CD14-positive monocyte (primary cell): ENCODE measurements around the gene CDC34. TPM values are rescaled to one million over a fixed set of nuclear protein-coding genes. Genes with fewer than 3 reads are reported as not detected.

Source experiments
- DNase-seq, 3 donors: peaks; one replicate each; pipeline ENCODE4 v3.0.0-alpha.2; 2011 to 2022
- H2AFZ ChIP-seq: 2 replicates; pipeline ENCODE4 v1.6.0; 2012; ENCODE audit warnings: mild to moderate bottlenecking, low read depth, low read length, inconsistent platforms; ENCODE audit not compliant: insufficient read depth, poor library complexity, severe bottlenecking
- H3K27ac ChIP-seq, 2 donors: 1 replicate in 1 of 2; 2 replicates in 1 of 2; pipeline ENCODE4 v1.5.1; 2012 to 2013; ENCODE audit warnings: low read length in 2 of 2, control low read depth in 1 of 2, inconsistent platforms in 1 of 2, low read depth in 1 of 2, mild to moderate bottlenecking in 1 of 2
- H3K27me3 ChIP-seq, 2 donors: one replicate each; pipeline versions ENCODE4 v1.6.0 to v1.6.1; 2011 to 2013; ENCODE audit warnings: low read length in 2 of 2; ENCODE audit not compliant: control insufficient read depth in 2 of 2, insufficient read depth in 2 of 2
- H3K36me3 ChIP-seq, 2 donors: replicated peaks in 1 of 2; 1 replicate in 1 of 2; 2 replicates in 1 of 2; pipeline versions ENCODE4 v1.5.1 to v1.6.1; 2012 to 2013; ENCODE audit warnings: low read length in 2 of 2, control low read depth in 1 of 2, inconsistent platforms in 1 of 2, mild to moderate bottlenecking in 1 of 2; ENCODE audit not compliant: insufficient read depth in 2 of 2, control insufficient read depth in 1 of 2
- H3K4me1 ChIP-seq, 2 donors: 1 replicate in 1 of 2; 2 replicates in 1 of 2; pipeline versions ENCODE4 v1.5.1 to v1.6.1; 2012 to 2013; ENCODE audit warnings: low read length in 2 of 2, control low read depth in 1 of 2, inconsistent platforms in 1 of 2, mild to moderate bottlenecking in 1 of 2, moderate library complexity in 1 of 2; ENCODE audit not compliant: insufficient read depth in 2 of 2, control insufficient read depth in 1 of 2
- H3K4me2 ChIP-seq: replicated peaks from 2 replicates; pipeline ENCODE3; 2012; ENCODE audit warnings: low read length, moderate library complexity, mild to moderate bottlenecking; ENCODE audit not compliant: poor library complexity, severe bottlenecking; ENCODE audit errors: extremely low read depth
- H3K4me3 ChIP-seq, 3 experiments: fragments of 200-600 bp in 1 of 3; sonication (generic) in 1 of 3; replicated peaks in 1 of 3; 1 replicate in 2 of 3; 2 replicates in 1 of 3; pipeline ENCODE4 v1.5.1; 2011 to 2013; ENCODE audit warnings: low read length in 3 of 3, mild to moderate bottlenecking in 3 of 3, control low read depth in 2 of 3, low read depth in 2 of 3, inconsistent platforms in 1 of 3, moderate library complexity in 1 of 3
- H3K79me2 ChIP-seq: 2 replicates; pipeline ENCODE4 v1.6.0; 2012; ENCODE audit warnings: mild to moderate bottlenecking, control low read depth, inconsistent platforms, low read length, moderate library complexity; ENCODE audit not compliant: insufficient read depth
- H3K9ac ChIP-seq: 2 replicates; pipeline ENCODE4 v1.6.0; 2017; ENCODE audit warnings: low read length, mild to moderate bottlenecking; ENCODE audit not compliant: insufficient read depth, poor library complexity, severe bottlenecking
- H3K9me3 ChIP-seq, 2 donors: replicated peaks in 1 of 2; 1 replicate in 1 of 2; 2 replicates in 1 of 2; pipeline versions ENCODE4 v1.5.1 to v1.6.1; 2012 to 2013; ENCODE audit warnings: low read length in 2 of 2, control low read depth in 1 of 2; ENCODE audit not compliant: control insufficient read depth in 1 of 2, insufficient read depth in 1 of 2
- H4K20me1 ChIP-seq: 2 replicates; pipeline ENCODE4 v1.6.0; 2012; ENCODE audit warnings: mild to moderate bottlenecking, low read length, control low read depth, moderate library complexity; ENCODE audit not compliant: insufficient read depth
- H3K27ac Mint-ChIP-seq, 7 donors: one replicate each; pipeline ENCODE4 v1.8.0; 2020; ENCODE audit warnings: mild to moderate bottlenecking in 7 of 7, mixed read lengths in 7 of 7, moderate library complexity in 6 of 7, inconsistent platforms in 2 of 7
- H3K27me3 Mint-ChIP-seq, 3 donors: one replicate each; pipeline ENCODE4 v1.8.0; 2021 to 2022; ENCODE audit warnings: low read depth in 3 of 3, mild to moderate bottlenecking in 3 of 3, mixed read lengths in 3 of 3, moderate library complexity in 3 of 3, inconsistent platforms in 1 of 3
- H3K36me3 Mint-ChIP-seq, 2 donors: one replicate each; pipeline ENCODE4 v1.8.0; 2020; ENCODE audit warnings: mixed read lengths in 2 of 2, inconsistent platforms in 1 of 2, mild to moderate bottlenecking in 1 of 2
- H3K4me1 Mint-ChIP-seq: one replicate; pipeline ENCODE4 v1.8.0; 2020; ENCODE audit warnings: mild to moderate bottlenecking, mixed read lengths
- H3K4me3 Mint-ChIP-seq, 2 donors: one replicate each; pipeline ENCODE4 v1.8.0; 2020; ENCODE audit warnings: mild to moderate bottlenecking in 2 of 2, mixed read lengths in 2 of 2, moderate library complexity in 1 of 2
- H3K9me3 Mint-ChIP-seq, 7 donors: one replicate each; pipeline ENCODE4 v1.8.0; 2020 to 2022; ENCODE audit warnings: mixed read lengths in 7 of 7, mild to moderate bottlenecking in 6 of 7, moderate library complexity in 6 of 7, inconsistent platforms in 2 of 7
- CTCF ChIP-seq: fragments of 200-600 bp; IDR thresholded peaks from one replicate; pipeline ENCODE4 v1.8.0; 2022; ENCODE audit warnings: antibody characterized with exemption, mild to moderate bottlenecking
- WGBS: methylation state at CpG from one replicate; pipeline ENCODE4 v1.1.5; 2013; ENCODE audit warnings: missing lambda C conversion rate; ENCODE audit not compliant: insufficient coverage; 5-methylcytosine and 5-hydroxymethylcytosine counted together
- intact Hi-C, 2 donors: fragments of 100-400 bp; cut with micrococcal nuclease; formaldehyde crosslinking; loops; one replicate each; pipeline versions ENCODE4 v1.15.0 to v1.15.1; 2023
- polyA plus RNA-seq, 3 donors: library from polyadenylated mRNA; depleted of rRNA in 1 of 3; unstranded in 2 of 3; stranded (reverse) in 1 of 3; fragments of 300-500 nt in 2 of 3; fragments of >200 nt in 1 of 3; fragmentation: Illumina TruSeq in 2 of 3; gene quantifications; 1 replicate in 2 of 3; 2 replicates in 1 of 3; pipeline ENCODE4 v1.2.3, GENCODE V29; 2012 to 2021

CDC34 gene
- polyA plus RNA-seq, 3 donors = 25.2 to 49.2 (median 43.0) TPM

DNA sequence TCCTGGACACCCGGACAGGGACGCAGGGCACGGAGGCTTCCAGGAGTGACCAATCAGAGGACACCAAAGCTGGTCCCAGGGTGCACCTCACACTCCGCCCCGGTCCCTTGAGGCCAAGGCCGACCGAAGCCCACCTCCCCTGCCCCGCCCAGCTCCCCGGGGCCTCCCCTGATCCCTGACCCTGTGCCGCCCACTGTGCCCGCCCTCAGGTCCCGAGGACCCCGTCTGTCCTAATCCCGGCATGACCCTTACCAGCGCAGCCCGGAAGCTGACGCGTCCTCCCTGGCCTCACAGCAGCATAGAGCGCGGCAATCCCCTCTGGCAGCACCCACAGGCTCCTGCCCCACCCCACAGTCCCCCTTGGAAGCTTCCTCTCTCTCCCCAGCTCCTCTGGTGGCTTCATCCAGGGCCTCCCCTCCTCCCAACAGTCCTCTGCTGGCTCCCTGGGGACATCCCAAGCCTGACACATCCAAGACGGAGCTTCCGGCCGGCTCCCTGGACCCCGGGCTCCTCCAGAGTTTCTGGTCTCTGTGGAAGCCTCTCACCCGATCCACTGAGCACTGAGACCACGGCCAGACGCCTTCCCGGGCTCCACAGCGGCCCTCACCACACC is 7.4 kb upstream of the CDC34 start:
- H3K9ac ChIP-seq = no peak overlapping the region
- H3K27ac Mint-ChIP-seq = no peak overlapping the region
- peaks cover 0 to 2% of the 10 kb centered on the region in 2 donors for H3K27me3 ChIP-seq
- DNase-seq = no peak
- H4K20me1 ChIP-seq = no peaks in the 10 kb centered on the region
- no peak overlapping the region for H3K27ac ChIP-seq
- no peaks in the 10 kb centered on the region for H3K4me1 ChIP-seq
- no peak for TF ChIP-seq CTCF
- peaks cover 0 to 4% of the 10 kb centered on the region in 2 donors for H3K9me3 ChIP-seq
- peaks cover 3% of the 10 kb centered on the region for H3K4me1 Mint-ChIP-seq
- H3K27me3 Mint-ChIP-seq = peaks cover 4 to 29% (median 21%) of the 10 kb centered on the region in 3 donors
- H2AFZ ChIP-seq = no peak overlapping the region
- H3K9me3 Mint-ChIP-seq = peaks cover 0 to 20% (median 14%) of the 10 kb centered on the region in 7 donors
- H3K36me3 ChIP-seq = no peaks in the 10 kb centered on the region
- no peaks in the 10 kb centered on the region for H3K36me3 Mint-ChIP-seq
- H3K79me2 ChIP-seq = no peaks in the 10 kb centered on the region
- no peak overlapping the region for H3K4me2 ChIP-seq
- WGBS = 87% methylated on average over 27 of the region's 29 CpGs
- intact Hi-C loops = no loop called here
- H3K4me3 ChIP-seq = no peak overlapping the region
- H3K4me3 Mint-ChIP-seq = no peak overlapping the region

DNA sequence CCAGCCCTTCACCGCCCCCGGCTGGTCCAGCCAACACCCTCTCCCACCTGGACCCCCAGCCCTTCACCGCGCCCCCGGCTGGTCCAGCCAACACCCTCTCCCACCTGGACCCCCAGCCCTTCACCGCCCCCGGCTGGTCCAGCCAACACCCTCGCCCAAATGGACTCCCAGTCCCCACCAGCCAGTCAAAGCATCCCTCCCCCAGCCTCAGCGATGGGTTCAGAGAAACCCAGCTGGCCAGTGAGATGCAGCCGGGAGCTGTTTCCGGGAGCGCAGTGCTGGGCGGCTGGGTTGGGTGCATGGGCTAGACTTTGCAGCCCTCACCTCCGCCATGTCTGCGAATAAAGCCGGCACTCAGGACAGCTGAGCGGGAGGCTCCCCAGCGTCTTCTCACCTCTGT is 6.5 kb upstream of the CDC34 start:
- intact Hi-C loops = no loop called here

More for the DNA sequence above, 6.5 kb upstream of the CDC34 start:
- Histone ChIP-seq H3K27me3 (peaks cover 0 to 2% of the 10 kb centered on the region in 2 donors), H3K4me2 (no peak overlapping the region), H3K4me1 (no peaks in the 10 kb centered on the region), H3K36me3 (no peaks in the 10 kb centered on the region), H3K9me3 (peaks cover 0 to 4% of the 10 kb centered on the region in 2 donors), H3K79me2 (no peaks in the 10 kb centered on the region), H4K20me1 (no peaks in the 10 kb centered on the region), H2AFZ (no peak overlapping the region), H3K4me3 (no peak overlapping the region), H3K9ac (no peak overlapping the region), H3K27ac (no peak overlapping the region)
- Mint-ChIP-seq H3K9me3 (peaks cover 0 to 20% (median 14%) of the 10 kb centered on the region in 7 donors), H3K27me3 (peaks cover 4 to 31% (median 18%) of the 10 kb centered on the region in 3 donors), H3K4me1 (peaks cover 3% of the 10 kb centered on the region), H3K4me3 (no peak overlapping the region), H3K27ac (no peak overlapping the region), H3K36me3 (no peaks in the 10 kb centered on the region)
- TF ChIP-seq CTCF = no peak
- DNase-seq = no peak
- 84% methylated on average over 11 of the region's 18 CpGs for WGBS
